Activated naive CD8-positive, alpha-beta T cell treated with anti-CD3 and anti-CD28 coated beads, Interleukin-2, amount 10 ng/mL, durations not matched to agents 7 days and 5 days (primary cell): ENCODE measurements around the gene CCND3. TPM values are rescaled to one million over a fixed set of nuclear protein-coding genes. Genes with fewer than 3 reads are reported as not detected.
A peak's percentile ranks its signal among the peaks of the same experiment; 100 is the strongest.
"Not testable (repeated sequence)": the region's sequence is repeated elsewhere in the genome, so short reads cannot be mapped to it uniquely, and the experiment has no call there.

ENCODE experiments used
- ATAC-seq: fragments of 150-1000 bp; cut with Tn5 transposase; one replicate; pipeline ENCODE4 v1.10.0; 2021; ENCODE audit warnings: low read depth, moderate library complexity
- POLR2A ChIA-PET: fragments of 350-600 bp; sonication (Branson Sonifier 250); formaldehyde crosslinking; loops from one replicate; lab custom pipeline; 2021; ENCODE audit warnings: antibody characterized with exemption; lab: Charles Lee
- DNase-seq: peaks from one replicate; pipeline ENCODE4 v3.0.0; 2021
- H3K27ac Mint-ChIP-seq: one replicate; pipeline ENCODE4 v1.8.0; 2022; ENCODE audit warnings: mild to moderate bottlenecking, mixed read lengths
- H3K27me3 Mint-ChIP-seq: one replicate; pipeline ENCODE4 v1.8.0; 2022; ENCODE audit warnings: mild to moderate bottlenecking, moderate library complexity, mixed read lengths
- H3K36me3 Mint-ChIP-seq: one replicate; pipeline ENCODE4 v1.8.0; 2021; ENCODE audit warnings: mild to moderate bottlenecking, mixed read lengths
- H3K4me1 Mint-ChIP-seq: one replicate; pipeline ENCODE4 v1.8.0; 2021; ENCODE audit warnings: mixed read lengths
- H3K4me3 Mint-ChIP-seq: one replicate; pipeline ENCODE4 v1.8.0; 2022; ENCODE audit warnings: mild to moderate bottlenecking, moderate library complexity, mixed read lengths
- H3K9me3 Mint-ChIP-seq: one replicate; pipeline ENCODE4 v1.8.0; 2021; ENCODE audit warnings: mixed read lengths
- total RNA-seq, 2 experiments: library from RNA; stranded (reverse); gene quantifications; one replicate each; pipeline ENCODE4 v1.2.3, GENCODE V29; 2021

Gene CCND3
- total RNA-seq, 2 experiments from 2014 or later: 382 to 413 TPM

DNA sequence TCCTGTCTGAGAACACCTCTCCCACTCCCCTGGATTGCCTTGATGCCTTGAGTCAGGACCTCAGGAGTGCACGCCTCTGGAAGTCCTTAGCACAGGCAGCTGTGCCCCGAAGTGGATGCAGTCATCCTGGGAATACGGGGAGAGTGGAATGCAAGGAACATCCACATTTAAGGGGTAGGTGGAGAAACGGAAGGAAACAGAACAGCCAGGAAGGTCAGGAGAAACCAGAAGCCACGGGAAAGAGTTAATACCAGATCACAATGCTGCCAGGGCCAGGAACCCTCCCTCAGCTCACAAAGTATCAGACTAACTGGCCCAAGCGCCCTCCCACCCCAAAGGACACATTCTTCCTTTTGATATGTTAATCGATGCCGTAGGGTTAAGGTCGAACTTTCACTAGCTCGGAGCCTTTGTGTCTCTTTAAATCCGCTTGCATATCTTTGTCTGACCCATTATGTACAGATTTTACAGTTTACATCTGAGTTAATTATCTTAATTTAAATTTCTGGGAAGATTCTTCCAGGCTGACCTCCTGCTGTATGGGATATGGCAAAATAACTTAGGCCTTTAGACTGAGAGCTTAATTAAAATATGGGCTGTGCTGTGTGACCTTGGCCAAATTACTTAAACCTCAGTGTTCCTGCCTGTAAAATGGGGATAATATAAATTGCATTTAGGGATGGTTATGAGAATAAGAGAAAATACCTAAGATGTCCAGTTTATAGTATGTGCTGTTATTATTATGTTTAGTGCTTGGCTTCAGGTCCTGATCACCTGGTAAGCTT lies 24.0 kb upstream of the CCND3 start:
- Mint-ChIP-seq H3K27ac (peak overlapping the region; percentile 56), H3K36me3 (peaks cover 18% of the 10 kb centered on the region), H3K9me3 (no peaks in the 10 kb centered on the region), H3K4me3 (no peak overlapping the region), H3K27me3 (no peaks in the 10 kb centered on the region), H3K4me1 (peaks cover 49% of the 10 kb centered on the region)
- POLR2A ChIA-PET: interaction anchor here (1.0 kb wide), 1 partner anchor 23 kb away, joined by 3 read pairs; no protein-coding TSS in a partner anchor
- ATAC-seq (no peak), DNase-seq (no peak)

DNA sequence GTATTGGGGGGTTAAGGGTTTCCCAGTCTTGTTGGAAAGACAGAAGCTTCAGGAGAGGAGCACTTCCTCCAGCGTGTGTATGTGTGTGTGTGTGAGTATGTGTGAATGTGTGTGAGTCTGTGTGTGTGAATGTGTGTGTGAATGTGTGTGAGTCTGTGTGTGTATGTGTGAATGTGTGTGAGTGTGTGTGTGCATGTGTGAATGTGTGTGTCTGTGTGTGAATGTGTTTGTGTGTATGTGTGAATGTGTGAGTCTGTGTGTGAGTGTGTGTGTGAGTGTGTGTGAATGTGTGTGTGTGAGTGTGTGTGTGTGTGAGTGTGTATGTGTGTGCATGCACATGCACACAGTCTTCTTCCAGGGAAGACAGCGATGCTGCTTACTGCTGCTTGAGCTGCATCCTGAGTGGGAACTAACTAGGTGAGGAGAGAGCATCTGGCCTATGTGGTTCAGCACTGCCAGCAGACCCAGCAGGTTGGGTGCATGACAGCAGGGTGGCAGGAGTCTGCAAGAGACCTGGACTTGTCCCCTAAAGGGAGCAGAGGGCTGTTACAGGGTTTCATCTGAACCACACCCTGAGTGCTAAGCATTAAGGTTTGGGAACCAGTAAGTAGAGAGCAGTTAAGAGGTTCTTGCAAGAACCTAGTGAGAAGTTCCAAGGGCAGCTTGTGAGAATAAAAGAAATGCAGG lies 22.7 kb upstream of the CCND3 start:
- DNase-seq (no peak), ATAC-seq (peak; percentile 37)
- H3K27ac Mint-ChIP-seq: peak overlapping the region; percentile 39
- POLR2A ChIA-PET: interaction anchor here (0.7 to 1.1 kb wide), 3 partner anchors 12 to 26 kb away, joined by 3 to 4 read pairs (median 4); no protein-coding TSS in a partner anchor
- H3K36me3 Mint-ChIP-seq: peaks cover 15% of the 10 kb centered on the region
- H3K4me1 Mint-ChIP-seq: peaks cover 45% of the 10 kb centered on the region
- H3K9me3 Mint-ChIP-seq: no peaks in the 10 kb centered on the region
- H3K27me3 Mint-ChIP-seq: no peaks in the 10 kb centered on the region
- no peak overlapping the region for H3K4me3 Mint-ChIP-seq

DNA sequence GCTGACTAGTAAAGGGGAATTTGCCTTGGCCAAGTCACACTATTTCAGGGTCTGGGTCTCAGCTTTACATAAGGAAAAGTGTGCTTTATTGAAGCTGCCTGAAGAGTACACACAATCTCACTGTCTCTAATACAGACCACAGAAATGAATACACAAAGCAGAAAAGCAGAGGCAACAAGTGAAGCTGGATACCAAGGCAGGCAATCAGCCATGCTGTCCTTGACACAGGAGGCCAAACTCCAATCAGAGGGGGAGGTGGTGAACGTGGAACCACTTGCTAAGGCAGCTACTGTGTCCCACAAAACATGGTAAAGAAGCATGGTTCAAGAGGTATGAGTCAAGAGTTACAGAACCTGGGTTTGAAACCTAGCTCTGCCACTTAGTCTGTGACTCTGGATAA lies 21.8 kb upstream of the CCND3 start:
- ATAC-seq (no peak), DNase-seq (peak; percentile 8)
- no peak overlapping the region for H3K4me3 Mint-ChIP-seq
- POLR2A ChIA-PET: interaction anchor here (0.7 to 1.1 kb wide), 4 partner anchors 13 to 76 kb away, joined by 3 to 4 read pairs (median 4); no protein-coding TSS in a partner anchor
- H3K27me3 Mint-ChIP-seq: no peaks in the 10 kb centered on the region
- no peaks in the 10 kb centered on the region for H3K9me3 Mint-ChIP-seq
- H3K4me1 Mint-ChIP-seq: peaks cover 53% of the 10 kb centered on the region
- peaks cover 20% of the 10 kb centered on the region for H3K36me3 Mint-ChIP-seq
- peak overlapping the region; percentile 31 for H3K27ac Mint-ChIP-seq

DNA sequence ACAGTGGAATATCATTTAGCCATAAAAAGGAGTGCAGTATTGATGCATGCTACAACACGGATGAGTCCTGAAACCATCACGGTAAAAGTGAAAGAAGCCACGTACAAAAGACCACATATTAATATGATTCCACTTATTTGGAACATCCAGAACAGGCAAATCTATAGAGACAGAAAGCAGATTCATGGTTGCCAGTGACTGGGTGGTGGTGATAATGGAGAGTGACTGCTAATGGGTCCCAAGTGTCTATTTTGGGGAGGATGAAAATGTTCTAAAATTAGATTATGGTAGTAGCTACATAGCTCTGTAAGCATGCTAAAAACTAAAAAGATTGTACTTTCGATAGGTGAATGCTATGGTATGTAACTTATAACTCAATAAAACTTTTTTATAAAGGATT lies 18.4 kb upstream of the CCND3 start:
- Mint-ChIP-seq H3K4me1 (peaks cover 44% of the 10 kb centered on the region), H3K4me3 (no peak overlapping the region), H3K9me3 (no peaks in the 10 kb centered on the region), H3K36me3 (peaks cover 24% of the 10 kb centered on the region), H3K27ac (no peak overlapping the region), H3K27me3 (no peaks in the 10 kb centered on the region)
- DNase-seq (no peak), ATAC-seq (no peak)
- POLR2A ChIA-PET: interaction anchor here (0.7 to 1.8 kb wide), 2 partner anchors 22 to 153 kb away, joined by 3 to 4 read pairs; no protein-coding TSS in a partner anchor

DNA sequence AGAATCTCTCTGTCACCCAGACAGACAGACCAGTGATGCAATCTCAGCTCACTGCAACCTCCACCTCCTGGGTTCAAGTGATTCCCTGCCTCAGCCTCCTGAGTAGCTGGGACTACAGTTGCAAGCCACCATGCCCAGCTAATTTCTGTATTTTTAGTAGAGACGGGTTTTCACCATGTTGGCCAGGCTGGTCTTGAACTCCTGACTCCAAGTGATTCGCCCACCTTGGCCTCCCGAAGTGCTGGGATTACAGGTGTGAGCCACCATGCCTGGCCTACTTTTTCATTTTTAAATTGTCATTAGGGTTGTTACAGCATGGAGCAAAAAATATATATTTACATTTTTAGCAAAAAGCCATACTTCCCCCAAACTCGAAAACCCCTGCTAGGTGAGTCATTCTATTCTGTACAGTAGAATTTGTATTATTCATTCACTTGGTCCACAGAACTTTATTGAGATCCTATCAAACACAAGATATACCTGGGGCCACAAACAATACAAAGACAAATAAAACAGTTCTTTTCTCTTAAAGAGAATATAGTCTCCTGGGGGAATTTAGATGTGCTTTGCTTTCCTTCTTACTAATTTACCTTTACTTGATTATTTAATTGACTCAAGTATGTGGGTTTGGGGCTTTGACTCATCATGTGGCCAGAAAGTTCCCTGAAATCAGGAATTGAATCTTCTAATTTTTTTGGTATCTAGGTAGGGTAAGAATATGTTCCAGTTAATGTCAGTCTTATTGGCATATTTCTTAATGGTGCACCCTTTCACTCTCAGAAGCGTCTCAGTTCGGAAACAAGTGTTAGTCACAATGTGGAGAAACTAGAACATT lies 16.6 kb upstream of the CCND3 start:
- no peaks in the 10 kb centered on the region for H3K9me3 Mint-ChIP-seq
- no peaks in the 10 kb centered on the region for H3K27me3 Mint-ChIP-seq
- peak overlapping the region; percentile 14 for H3K4me3 Mint-ChIP-seq
- peak; percentile 40 for ATAC-seq
- H3K4me1 Mint-ChIP-seq: peaks cover 30% of the 10 kb centered on the region
- H3K36me3 Mint-ChIP-seq: peaks cover 19% of the 10 kb centered on the region
- POLR2A ChIA-PET: interaction anchor here (0.6 to 0.7 kb wide), 3 partner anchors 16 to 81 kb away, joined by 3 to 4 read pairs (median 3); partner anchors contain the start of gene CCND3
- no peak for DNase-seq
- peak overlapping the region; percentile 77 for H3K27ac Mint-ChIP-seq

DNA sequence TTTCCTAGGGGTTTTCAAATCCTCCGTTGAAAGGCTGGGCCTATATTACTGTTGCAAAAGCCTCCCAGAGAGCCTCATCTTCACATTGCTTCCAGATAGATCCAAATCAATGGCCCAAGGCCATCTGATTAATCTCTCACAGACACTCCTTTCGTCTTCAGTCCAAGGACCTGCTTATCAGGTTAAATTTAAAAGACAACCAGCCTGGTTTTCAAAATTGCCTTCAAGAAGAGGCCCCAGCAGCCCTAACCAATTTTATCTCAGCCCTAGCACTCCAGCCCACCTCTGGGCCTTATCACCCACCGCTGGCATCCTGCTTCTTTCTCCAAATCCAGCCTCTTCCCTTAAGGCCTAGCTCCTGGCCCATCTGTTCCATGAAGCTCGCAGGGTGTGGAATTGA lies 15.5 kb upstream of the CCND3 start:
- Mint-ChIP-seq H3K9me3 (no peaks in the 10 kb centered on the region), H3K27me3 (no peaks in the 10 kb centered on the region), H3K4me3 (no peak overlapping the region), H3K27ac (peak overlapping the region; percentile 58), H3K36me3 (peaks cover 15% of the 10 kb centered on the region), H3K4me1 (peaks cover 27% of the 10 kb centered on the region)
- ATAC-seq (no peak), DNase-seq (no peak)
- POLR2A ChIA-PET: interaction anchor here (0.6 kb wide), 1 partner anchor 82 kb away, joined by 4 read pairs; no protein-coding TSS in a partner anchor

DNA sequence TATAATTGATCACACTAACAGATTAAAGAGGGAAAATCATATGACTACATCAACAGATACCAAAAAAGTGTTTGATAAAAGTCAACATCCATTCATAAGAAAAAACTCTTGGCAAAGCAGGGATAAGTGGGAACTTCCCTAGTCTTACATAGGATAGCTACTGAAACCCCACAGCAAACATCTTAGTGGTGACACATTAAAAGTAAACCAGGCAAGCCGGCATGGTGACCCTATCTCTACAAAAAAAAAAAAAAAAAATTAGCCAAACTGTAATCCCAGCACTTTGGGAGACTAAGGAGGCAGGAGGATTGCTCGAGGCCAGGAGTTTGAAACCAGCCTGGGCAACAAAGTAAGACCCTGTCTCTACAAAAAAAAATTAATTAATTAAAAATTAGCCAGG lies 13.8 kb upstream of the CCND3 start:
- Mint-ChIP-seq H3K9me3 (no peaks in the 10 kb centered on the region), H3K36me3 (peaks cover 10% of the 10 kb centered on the region), H3K4me1 (peaks cover 21% of the 10 kb centered on the region), H3K27me3 (no peaks in the 10 kb centered on the region), H3K27ac (no peak overlapping the region), H3K4me3 (no peak overlapping the region)
- DNase-seq: no peak
- no peak for ATAC-seq
- POLR2A ChIA-PET: interaction anchor here (0.6 kb wide), 2 partner anchors 9 to 47 kb away, joined by 3 read pairs; no protein-coding TSS in a partner anchor

DNA sequence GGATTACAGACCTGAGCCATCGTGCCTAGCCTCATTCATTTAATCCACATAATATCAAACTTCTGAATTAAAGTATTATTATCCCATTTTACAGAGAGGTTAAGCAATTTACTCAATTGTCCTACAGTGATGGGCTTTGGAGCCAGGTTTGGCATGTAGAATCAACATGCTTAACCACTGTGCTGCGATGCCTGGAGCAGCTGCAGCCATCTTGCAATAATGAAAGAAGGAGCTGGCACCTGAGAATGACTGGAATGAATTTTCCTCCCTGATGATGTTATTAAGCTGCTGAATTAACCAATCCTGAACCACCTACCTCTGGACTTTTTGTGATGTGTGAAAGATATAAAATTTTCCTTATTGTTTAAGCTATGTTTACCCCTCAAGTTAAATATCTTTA lies 13.1 kb upstream of the CCND3 start:
- POLR2A ChIA-PET: interaction anchor here (0.6 kb wide), 1 partner anchor 48 kb away, joined by 3 read pairs; no protein-coding TSS in a partner anchor
- ATAC-seq: no peak
- no peak for DNase-seq
- Mint-ChIP-seq H3K36me3 (peaks cover 12% of the 10 kb centered on the region), H3K4me3 (no peak overlapping the region), H3K27ac (no peak overlapping the region), H3K9me3 (no peaks in the 10 kb centered on the region), H3K27me3 (no peaks in the 10 kb centered on the region), H3K4me1 (peaks cover 21% of the 10 kb centered on the region)

DNA sequence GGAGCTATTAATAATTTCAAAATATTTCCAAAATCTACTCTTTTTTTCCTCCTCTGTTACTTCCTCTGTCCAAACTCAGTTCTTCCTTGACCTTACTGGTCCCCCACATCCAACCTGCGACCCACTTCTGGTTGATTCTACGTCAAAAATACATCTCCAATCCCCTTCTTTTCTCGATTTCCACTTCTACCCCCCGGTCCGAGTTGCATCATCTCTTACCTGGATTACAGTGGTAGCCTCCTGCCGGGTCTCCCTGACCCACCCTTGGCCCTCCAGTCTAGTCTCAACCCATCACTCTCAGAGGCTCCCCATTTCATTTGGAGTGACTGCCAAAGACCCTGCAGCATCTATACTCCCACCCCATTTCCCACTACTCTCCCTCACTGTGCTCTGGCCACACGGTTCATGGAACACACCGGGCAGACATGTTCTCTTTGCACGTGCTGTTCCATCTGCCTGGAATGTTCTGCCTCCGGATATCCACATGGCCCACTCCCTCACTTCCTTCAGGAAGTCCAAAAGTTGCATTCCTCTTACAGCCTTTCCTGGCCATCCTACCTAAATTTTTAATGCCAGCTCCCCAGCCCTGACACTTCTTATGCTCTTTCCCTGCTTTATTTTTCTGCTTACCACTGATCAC lies 6.1 kb upstream of the CCND3 start:
- Mint-ChIP-seq H3K27ac (peak overlapping the region; percentile 2), H3K36me3 (peaks cover 8% of the 10 kb centered on the region), H3K27me3 (no peaks in the 10 kb centered on the region), H3K4me3 (no peak overlapping the region), H3K4me1 (peaks cover 28% of the 10 kb centered on the region), H3K9me3 (no peaks in the 10 kb centered on the region)
- ATAC-seq: no peak
- DNase-seq: no peak
- POLR2A ChIA-PET: interaction anchor here (0.6 to 0.7 kb wide), 2 partner anchors 51 to 522 kb away, joined by 3 to 6 read pairs; no protein-coding TSS in a partner anchor

DNA sequence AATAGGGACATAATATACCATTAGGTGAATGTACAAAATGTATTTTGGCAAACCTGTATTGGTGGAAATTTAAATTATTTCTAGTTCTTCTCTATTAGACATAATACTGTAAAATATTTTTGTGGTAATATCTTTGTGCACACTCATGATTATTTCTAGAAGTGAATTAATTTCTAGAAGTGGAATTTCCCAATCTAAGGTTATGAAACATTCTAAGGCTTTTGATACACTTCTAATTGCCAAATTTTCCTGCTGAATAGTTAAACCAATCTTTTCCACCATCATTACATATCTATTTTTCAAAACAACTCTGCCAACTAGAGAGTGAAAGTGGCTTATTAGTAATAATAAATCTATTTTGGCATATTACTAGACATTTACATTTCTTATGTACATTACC lies 1.8 kb upstream of the CCND3 start:
- Mint-ChIP-seq H3K36me3 (peaks cover 29% of the 10 kb centered on the region), H3K27me3 (no peaks in the 10 kb centered on the region)
- POLR2A ChIA-PET: interaction anchor here (1.0 to 20.2 kb wide), 5 partner anchors 22 to 98 kb away, joined by 3 to 556 read pairs (median 6); partner anchors contain the start of genes BYSL, MED20 and TAF8

DNA sequence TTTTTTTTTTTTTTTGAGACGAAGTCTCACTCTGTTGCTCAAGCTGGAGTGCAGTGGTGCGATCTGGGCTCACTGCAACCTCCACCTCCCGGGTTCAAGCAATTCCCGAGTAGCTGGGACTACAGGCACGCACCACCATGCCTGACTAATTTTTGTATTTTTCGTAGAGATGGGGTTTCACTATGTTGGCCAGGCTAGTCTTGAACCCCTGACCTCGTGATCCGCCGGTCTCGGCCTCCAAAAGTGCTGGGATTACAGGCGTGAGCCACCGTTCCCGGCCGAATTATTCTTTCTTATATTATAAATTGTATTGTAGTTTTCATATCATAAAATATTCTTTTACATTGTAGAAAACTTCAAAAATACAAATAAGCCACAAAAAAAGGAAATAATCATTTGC lies 1.3 kb upstream of the CCND3 start:
- H3K4me1 Mint-ChIP-seq: peaks cover 35% of the 10 kb centered on the region
- H3K27me3 Mint-ChIP-seq, H3K9me3 Mint-ChIP-seq, ATAC-seq, DNase-seq, H3K27ac Mint-ChIP-seq: not testable (repeated sequence)
- peaks cover 30% of the 10 kb centered on the region for H3K36me3 Mint-ChIP-seq
- peak overlapping the region; percentile 100 for H3K4me3 Mint-ChIP-seq
- POLR2A ChIA-PET: interaction anchor here (0.8 to 20.2 kb wide), 8 partner anchors 21 to 98 kb away, joined by 3 to 556 read pairs (median 3); partner anchors contain the start of gene TAF8

More for the DNA sequence above, 1.8 kb upstream of the CCND3 start:
- no peak overlapping the region for H3K4me3 Mint-ChIP-seq
- H3K4me1 Mint-ChIP-seq: peaks cover 32% of the 10 kb centered on the region
- no peaks in the 10 kb centered on the region for H3K9me3 Mint-ChIP-seq
- H3K27ac Mint-ChIP-seq: no peak overlapping the region
- ATAC-seq (no peak), DNase-seq (no peak)
